GM18508 (cell line): ENCODE data around the gene HIPK2.

Source experiments
- ATAC-seq: cut with Tn5 transposase; IDR thresholded peaks from one replicate; pipeline ENCODE4 v1.9.1; 2021; ENCODE audit warnings: moderate number of reproducible peaks; ENCODE audit not compliant: insufficient read depth, unreplicated experiment

The HIPK2 gene

DNA sequence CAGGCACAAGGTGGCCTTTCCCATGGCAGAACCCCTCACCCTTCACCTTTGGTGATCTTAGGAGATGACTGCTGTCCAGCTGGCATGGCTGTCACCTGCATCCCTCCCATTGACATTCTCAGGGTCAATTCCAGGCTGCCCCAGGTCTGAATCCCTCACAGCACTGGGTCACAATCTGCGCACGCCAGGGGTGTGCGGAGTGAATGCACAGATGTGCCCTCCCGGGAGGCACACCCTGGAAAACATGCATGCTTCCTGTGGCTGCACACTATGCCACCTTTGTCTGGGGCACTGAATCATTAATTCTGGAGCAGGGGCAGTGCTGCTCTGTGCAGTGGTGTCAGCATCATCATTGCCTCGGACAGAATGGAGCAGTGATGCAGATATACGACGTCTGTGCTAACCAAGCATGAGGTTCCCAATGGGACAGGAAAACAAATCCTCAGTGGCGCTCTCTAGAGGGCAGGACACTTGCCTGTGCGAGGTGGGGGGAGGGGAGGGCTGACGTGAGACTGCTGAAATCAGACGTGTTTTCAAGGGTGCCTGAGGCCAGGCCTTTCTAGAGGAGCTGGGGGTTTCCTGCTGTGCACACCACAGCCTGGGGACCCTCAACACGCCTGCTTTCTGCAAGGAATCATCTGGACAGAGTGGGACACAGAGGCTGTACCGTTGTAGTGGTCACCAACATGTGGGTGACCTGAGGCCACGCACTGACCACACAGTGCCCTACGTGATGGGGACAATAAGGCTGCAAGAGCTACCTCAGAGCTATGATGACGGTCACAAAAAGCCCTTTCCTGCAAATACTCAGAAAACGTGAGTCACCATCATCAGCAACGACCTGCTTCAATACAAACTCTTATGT is 77.9 kb downstream of the HIPK2 start:
- no peak for ATAC-seq

DNA sequence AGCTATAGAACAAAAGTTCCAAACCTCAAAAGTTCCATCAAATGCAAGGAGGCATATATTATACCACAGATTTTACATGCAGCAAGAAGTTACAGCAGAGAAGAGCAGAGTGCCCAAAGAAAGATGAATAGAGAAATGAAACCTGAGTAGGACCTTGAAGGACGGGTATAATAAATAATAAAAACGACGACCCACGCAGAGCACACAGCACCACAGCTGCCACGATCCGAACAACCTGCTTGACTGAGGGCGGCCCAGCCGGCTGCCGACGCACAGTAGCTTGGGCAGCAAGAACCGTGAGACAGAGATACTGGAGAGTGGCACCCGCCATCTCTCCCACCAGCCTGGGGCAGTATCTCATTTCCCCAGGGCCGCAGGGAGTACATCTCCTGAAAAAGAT is 79.0 kb downstream of the HIPK2 start:
- ATAC-seq = no peak

DNA sequence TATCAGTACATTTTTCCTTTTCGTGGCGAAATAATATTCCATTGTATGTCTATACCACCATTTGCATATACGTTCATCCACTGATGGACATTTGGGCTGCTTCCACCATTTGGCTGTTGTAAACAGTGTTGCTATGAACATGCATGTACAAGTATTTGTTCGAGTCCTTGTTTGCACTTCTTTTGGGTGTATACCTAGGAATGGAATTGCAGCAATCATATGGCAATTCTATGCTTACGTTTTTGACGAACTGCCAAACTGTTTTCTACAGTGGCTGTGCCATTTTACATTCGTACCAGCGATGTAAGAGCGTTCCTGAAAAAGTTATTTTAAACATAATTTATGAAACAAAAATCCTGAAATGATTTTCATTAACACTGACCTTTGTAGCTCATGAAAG is 79.5 kb downstream of the HIPK2 start:
- ATAC-seq = no peak

DNA sequence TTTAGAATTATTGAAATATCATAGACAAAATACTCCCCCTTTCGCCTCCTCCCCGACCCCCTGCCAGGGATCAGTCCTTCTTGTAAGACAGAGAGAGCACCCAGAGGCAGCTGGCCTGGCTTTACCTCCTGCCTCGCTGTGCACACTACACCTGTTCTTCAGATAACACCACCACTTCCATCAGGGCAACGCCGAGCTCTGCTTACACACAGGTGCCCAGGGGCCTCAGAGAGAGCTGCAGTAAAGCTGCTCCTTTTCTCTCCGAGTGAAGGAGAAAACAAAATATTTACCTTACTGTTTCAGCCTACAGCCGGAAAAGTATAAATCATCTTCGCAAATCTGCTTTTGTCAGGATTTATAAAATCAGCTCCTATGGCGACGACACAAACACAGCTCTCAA is 80.7 kb downstream of the HIPK2 start:
- ATAC-seq = no peak

DNA sequence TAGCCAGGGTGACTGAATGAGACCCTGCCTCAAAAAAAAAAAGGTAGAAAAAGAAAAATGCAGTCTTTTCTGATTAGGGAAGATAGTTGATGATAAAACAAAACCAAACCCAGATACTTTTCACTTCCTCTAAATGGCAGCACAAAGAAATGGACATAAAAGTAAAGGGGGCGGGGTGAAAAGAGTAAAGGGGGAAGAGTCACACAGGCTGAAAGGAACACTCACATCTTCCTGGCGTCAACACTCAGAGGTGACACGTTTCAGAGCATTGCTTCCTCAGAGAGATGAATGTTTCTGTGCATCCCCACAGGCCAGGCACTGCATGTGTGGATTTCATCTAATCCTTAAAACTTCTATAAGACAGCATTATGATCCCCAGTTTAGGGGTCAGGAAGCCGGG is 81.2 kb downstream of the HIPK2 start:
- ATAC-seq = no peak

DNA sequence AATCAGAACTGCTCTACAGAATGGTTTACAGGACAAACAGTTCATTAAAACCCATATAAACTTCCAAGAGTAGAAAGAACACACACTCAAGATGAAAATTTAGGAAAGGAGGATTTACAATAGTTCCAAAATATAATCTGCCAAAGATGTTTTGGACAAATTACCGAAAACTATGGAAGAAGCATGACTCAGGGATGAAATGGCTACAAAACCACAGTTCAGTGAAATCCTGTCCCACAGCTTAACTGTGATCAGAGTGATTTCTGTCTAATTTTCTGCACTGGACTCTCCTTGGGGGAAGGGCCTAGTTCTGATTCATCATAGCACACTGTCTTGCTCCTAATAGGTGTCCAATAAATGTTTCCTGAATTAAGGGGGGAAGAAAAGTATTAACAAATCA is 82.2 kb downstream of the HIPK2 start:
- ATAC-seq = no peak

DNA sequence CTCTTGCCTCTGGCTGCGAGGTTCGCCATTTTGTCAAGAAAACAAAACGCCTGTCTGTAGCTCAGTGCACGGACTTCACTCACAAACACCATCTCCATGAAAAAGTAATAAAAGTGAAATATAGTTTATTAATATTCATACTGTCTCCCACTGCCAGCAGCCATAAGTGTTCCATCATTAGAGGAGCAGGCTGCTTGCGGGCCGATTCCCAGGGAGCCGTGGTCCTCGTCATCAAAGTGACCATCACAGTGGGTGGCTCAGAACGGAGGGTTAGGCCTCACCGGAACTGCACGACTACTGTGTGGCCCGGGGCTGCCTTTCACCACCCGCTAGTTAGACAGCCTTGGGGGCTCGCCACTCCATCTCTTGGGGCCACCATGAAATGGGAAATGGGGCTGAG is 82.7 kb downstream of the HIPK2 start:
- no peak for ATAC-seq

DNA sequence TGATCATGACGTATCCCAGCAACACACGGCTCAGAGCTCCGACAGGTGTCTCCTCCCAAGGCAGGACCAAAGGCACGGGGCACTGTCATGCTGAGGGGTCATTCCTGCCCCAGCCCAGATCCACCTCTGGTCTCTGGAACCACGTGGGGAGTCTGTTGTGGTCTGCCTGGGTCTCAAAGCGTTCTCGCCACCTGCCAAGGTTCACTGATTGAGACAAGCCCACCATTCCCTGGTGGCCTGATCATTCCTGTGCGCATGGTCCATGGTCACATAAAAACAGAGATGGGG is 83.5 kb downstream of the HIPK2 start:
- ATAC-seq = no peak

DNA sequence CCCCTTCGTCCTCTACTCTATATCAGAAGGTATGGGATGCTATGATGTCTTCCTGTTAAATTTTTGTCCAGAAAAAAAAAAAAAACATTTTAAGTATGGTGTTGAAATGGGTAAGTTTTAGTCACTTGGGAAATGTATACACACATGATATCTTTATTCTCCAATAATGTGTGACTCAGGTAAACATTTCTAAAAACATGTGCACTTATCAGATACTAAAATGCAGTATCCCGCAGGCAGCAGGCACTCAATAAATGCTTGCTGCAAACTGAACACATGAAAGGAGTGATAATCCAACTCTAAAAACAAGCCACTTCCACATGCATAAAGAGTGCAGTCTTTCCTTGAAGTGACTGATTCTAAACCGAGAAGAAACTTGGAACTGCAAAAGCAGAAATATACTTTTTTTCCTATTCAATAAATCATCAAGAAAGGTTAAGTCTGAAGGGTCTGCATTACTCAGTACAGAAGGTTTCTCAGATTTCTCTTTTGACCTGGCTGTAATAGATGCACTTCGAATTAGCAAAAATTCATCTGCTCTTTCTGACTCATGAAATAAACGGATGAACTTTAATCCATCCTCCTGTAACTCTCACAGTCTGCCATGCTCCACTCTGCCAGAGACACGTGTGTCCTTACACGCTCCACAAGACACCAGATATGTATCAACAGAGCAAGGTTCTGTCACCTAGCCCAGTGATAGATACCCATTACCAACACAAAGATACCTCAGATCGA is 84.0 kb downstream of the HIPK2 start:
- no peak for ATAC-seq

DNA sequence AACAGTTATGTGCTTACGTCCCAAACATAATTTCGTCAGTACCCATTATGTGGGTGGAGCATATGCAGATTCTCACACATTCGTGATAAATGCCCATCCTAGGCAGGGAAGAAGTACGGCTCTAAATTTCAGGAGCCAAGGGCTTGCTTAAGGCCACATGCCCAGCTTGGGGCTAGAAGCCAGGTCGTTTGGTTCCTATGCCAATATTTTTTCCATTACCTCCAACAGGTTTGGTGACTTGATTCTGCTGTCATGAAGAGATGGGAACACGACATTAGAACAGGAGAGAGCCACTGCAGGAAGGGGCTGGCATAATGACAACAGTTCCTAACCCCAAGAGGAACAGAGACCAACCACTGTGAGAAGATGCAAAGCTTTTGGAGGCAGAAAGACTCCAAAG is 85.1 kb downstream of the HIPK2 start:
- ATAC-seq = no peak

DNA sequence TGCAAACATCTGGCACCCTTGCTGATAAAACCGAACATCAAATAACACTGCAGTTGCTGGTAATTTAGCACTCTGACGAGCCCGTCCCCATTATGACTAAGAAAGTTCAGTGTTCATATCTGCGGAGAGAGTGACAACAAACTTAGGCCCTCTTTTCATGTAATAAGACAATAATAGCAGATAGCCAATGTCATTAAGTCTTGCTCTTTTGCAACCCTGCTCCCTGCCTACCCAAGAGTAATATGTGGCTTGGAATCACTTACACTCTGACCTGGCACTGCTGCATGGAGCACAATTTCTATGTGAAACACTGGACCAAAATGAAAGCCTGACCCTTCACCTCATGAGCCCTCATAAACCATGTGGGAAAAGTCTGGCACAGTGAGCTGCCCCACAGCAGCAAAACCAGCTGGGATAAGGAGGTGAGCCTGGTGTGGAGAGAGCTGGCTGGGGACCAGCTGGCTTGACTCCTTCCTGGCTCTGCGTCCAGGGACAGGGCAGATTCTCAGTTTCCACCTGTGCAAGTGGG is 86.5 kb downstream of the HIPK2 start:
- ATAC-seq = no peak

DNA sequence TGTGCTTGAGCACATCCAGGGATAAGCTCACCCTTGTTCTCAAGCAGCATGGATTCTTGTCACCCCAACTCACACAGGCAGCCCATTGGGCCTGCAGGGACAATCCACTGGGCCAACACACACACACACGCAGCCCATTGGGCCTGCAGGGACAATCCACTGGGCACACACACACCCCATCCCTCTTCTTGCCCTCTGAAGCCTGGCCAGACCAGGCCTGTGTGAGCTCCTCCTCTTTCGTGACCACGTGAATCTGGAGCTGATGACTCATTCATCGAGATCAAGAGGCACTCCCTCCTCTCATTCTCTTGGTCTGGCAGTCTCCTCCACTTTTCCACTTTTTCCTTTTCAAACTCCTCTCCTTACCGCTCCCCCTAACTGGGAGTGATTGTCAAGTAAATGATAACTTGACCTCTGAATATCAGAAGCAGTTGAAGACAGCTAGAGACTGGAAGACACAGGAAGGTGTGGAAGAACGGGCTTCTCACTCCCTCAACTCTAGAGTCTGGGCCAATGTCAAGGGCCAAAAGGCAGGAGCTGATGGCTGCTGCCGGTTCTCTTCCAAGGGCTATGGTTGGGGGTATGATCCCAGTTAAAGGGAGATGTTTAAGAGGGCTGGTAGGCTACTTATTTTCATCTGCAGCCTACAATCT is 89.7 kb downstream of the HIPK2 start:
- no peak for ATAC-seq

DNA sequence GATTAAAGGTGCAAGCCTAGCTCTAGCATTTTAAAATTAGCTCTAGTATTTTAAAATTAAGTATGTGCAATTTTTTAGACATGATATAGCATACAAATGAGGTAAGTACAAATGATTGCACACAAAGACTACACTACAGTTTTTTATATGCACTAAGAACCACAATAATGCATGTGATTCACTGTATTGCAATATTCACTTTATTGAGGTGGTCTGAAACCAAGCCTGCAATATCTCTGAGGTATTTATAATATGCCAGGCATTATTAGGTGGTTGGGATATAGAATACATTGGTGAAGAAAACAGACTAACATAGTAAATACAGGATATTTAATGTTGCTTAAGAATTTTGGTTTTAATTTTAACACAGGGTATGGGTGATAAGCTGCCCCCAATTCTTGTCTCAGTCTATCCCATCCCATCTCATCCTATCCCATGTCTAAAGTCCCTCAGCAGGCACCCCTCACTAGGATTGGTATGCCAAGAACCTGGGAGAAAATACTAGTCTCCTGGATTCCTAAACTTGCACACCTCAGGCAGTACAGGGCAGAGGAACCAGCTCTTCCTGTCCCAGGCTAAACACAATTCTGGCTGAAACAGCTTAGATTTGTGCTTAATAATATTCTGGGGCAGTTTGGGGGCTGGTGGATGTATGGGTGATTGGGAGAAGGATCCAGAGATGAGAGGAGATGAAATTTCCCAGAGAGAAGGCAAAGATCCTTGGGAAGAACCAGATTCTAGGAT is 90.4 kb downstream of the HIPK2 start:
- no peak for ATAC-seq

DNA sequence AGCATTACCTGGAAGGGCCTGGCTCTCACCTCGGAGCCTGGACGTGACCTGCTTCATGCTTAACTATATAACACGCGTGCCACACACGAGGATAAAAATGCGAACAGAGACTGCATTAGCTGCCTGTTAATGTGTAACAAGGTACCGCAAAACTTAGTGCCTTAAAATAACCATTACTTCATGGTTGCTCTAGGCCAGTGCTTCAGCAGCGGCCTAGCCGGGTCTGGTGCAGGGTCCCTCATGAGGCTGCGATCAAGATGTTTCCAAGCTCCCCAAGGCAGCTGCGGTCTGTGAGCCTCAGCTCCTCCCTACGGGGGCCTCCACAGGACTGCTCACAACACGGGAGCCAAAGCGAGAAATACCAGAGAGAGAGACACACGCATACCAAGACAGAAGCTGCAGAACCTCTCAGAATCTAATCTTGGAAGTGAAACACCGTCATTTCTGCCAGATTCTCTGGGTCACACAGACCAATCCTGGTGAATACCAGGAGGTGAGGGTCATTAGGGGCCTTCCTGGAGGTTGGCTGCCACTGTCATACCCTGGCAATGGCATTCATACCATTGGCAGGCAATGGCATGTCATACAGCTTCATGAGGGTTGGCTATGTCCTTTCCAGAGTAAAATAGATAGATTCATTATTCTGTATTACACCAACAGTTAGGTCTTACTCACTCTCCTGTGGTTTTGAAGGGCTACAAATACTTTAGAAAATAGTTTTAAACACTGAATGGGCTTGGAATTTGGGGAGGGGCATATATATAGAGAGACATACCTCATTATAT is 94.5 kb downstream of the HIPK2 start:
- no peak for ATAC-seq

DNA sequence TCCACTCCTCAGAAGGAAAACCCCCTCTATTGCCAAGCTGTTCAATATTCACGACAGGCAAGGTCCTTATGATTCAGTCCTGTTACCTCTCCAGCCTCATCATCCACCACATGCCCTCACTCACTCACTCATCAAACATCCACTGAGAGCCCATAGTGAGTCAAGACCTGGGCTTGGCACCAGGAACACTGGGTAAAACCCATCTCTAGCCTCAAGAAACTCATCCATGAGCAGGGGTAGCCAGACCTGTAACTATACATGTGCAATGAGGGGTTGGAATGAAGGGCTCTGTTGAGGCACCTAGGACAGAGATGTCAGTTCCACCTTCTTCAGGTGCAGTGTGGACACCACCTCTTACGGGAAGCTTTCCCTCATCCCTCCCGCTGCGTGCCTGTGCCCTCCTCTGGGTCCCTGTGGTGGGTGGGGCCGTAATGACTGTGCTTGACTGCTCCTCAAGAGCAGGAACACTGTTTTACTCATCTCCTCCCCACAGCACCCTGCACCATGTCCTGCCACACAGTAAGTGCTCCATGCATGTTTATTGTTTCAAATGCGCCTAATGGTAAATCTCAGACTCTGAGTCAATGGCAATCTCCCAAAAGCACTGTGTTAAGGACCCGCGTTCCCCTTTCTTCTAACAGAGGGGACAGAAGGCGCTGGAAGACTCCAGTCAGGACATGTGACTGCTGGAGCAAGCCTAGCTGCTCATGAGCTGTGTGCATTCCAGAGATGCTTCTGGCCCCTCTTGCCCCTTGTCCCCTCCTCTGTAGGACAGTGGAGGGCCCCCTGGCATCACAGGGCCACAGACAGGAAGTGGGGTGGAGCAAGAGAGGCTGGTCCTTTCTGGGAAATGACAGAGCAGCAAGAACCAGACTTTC is 95.4 kb downstream of the HIPK2 start:
- no peak for ATAC-seq

DNA sequence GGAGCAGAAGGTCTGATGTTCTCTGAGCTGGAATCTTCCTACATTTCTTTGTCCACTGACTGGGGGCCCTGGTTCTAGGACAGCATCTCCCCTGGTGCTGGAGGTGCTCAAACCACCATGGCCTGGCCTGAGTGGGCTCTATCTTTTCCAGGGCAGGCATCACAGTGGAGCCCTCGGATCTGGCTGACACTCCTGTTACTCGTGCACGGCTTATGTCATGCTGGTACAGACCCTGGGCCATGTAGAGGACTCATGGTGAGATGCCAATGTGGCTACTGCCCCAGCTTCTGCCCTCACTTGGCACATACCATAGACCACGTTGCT is 96.0 kb downstream of the HIPK2 start:
- no peak for ATAC-seq

DNA sequence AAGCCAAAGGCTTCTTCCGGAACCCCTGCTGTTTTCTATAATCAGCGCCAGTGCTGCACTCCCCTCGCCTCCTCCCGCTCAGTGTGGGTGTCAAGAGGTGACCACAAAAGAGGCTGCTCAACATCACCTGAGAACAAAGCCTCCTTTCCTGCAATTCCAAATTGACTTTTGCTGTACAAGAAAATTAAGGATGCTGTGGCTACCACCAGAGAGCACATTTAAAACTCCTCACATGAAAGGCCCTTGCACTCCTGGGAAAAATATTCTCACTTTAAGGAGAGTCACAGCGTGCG is 96.4 kb downstream of the HIPK2 start:
- ATAC-seq = no peak

DNA sequence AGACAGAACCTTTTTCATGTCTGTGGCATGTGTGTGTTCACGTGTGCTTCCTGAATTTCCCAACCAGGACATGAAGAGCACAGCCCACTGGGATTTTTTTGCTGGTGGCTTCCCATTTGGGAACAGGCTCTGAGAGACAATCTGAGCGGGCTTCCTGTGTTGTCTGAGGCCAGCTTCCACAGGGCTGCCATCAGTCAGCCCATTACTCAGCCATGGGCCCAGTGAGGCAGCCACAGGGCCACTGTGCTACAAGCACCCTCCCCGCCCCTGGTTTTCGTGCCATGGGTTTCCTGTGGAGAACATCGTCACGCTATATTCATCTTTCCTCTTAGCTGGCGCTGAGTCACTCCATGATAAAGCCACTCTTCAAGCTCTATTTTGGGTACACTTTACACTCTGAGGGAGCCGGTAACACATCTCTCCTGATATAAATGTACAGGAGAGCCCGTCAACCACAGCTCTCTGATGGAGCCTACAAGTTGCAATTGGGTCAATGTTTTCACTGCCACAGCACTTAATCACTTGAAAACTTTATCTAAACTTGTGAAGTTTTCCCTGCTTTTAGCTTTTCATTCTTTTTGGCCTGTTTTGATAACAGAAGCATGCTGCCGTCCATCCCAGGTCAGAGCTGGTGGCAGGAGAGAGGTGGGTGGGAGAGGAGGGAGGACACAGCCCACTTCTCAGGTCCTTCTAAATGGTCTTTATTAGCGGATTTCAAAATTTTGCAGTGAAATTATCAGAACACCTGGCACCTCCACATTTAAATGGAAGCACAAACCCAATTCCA is 96.9 kb downstream of the HIPK2 start:
- ATAC-seq = no peak
